A673 (cell line): ENCODE measurements around the gene UFSP2. TPM values are rescaled to one million over a fixed set of nuclear protein-coding genes. Genes with fewer than 3 reads are reported as not detected.

Experiments used
- BruUV-seq: library from RNA; stranded (reverse); fragments of 400-500 nt; replicated peaks from 2 replicates; lab custom pipeline; 2021; lab: Mats Ljungman, UMichigan
- CTCF ChIA-PET: fragments of 300-600 bp; sonication (Branson Sonifier 250); formaldehyde crosslinking; loops from one replicate; lab custom pipeline; 2022; ENCODE audit warnings: antibody characterized with exemption; lab: Charles Lee
- POLR2A ChIA-PET: fragments of 300-600 bp; sonication (Branson Sonifier 250); formaldehyde crosslinking; loops from one replicate; lab custom pipeline; 2022; ENCODE audit warnings: antibody characterized with exemption; ENCODE audit not compliant: low non-redundant PET; lab: Charles Lee
- DNase-seq: peaks from one replicate; pipeline ENCODE4 v3.0.0-alpha.2; 2015; ENCODE audit warnings: low spot score
- H3K27ac ChIP-seq: fragments of 200-600 bp; sonication (generic); 2 replicates; pipeline ENCODE4 v1.5.1; 2016; ENCODE audit warnings: mixed run types, low read depth, mild to moderate bottlenecking, mixed read lengths, antibody characterized with exemption, low read length; ENCODE audit not compliant: poor library complexity, severe bottlenecking
- H3K27me3 ChIP-seq: fragments of 200-600 bp; sonication (generic); replicated peaks from 2 replicates; pipeline ENCODE4 v1.6.1; 2017; ENCODE audit warnings: mixed run types, low read depth, mild to moderate bottlenecking, mixed read lengths, antibody characterized with exemption, low read length; ENCODE audit not compliant: insufficient read depth, poor library complexity
- H3K36me3 ChIP-seq: fragments of 200-600 bp; sonication (generic); 2 replicates; pipeline ENCODE4 v1.6.1; 2016; ENCODE audit warnings: mixed run types, mild to moderate bottlenecking, mixed read lengths, antibody characterized with exemption, low read length; ENCODE audit not compliant: insufficient read depth, poor library complexity, severe bottlenecking
- H3K4me1 ChIP-seq: fragments of 200-600 bp; sonication (generic); 2 replicates; pipeline ENCODE4 v1.6.1; 2017; ENCODE audit warnings: mixed run types, mild to moderate bottlenecking, mixed read lengths, antibody characterized with exemption, low read length; ENCODE audit not compliant: insufficient read depth, poor library complexity, severe bottlenecking
- H3K4me3 ChIP-seq: fragments of 200-600 bp; sonication (generic); 2 replicates; pipeline ENCODE4 v1.5.1; 2016; ENCODE audit warnings: low read depth, mixed run types, mild to moderate bottlenecking, mixed read lengths, low read length; ENCODE audit not compliant: poor library complexity, severe bottlenecking
- H3K9me3 ChIP-seq: fragments of 200-600 bp; sonication (generic); 2 replicates; pipeline ENCODE4 v1.6.1; 2016; ENCODE audit warnings: mixed run types, low read depth, mild to moderate bottlenecking, mixed read lengths, antibody characterized with exemption, low read length; ENCODE audit not compliant: poor library complexity, severe bottlenecking
- CTCF ChIP-seq: fragments of 300-800, 200-600 bp; sonication (generic); conservative IDR thresholded peaks from 2 replicates; pipeline ENCODE4 v1.5.1; 2017; ENCODE audit warnings: low read depth, mild to moderate bottlenecking, antibody characterized with exemption, low read length, moderate library complexity, mixed read lengths
- EZH2 ChIP-seq: fragments of 200-600 bp; sonication (generic); IDR thresholded peaks from 2 replicates; pipeline ENCODE4 v1.6.1; 2017; ENCODE audit warnings: borderline replicate concordance, low read depth, mild to moderate bottlenecking, mixed read lengths, antibody characterized with exemption, low read length; ENCODE audit not compliant: poor library complexity, severe bottlenecking
- intact Hi-C: fragments of 100-400 bp; cut with micrococcal nuclease; formaldehyde crosslinking; loops from one replicate; pipeline ENCODE4 v1.10.0; 2022; ENCODE audit not compliant: unreplicated experiment
- total RNA-seq: library from RNA; stranded (reverse); gene quantifications from 2 replicates; pipeline ENCODE4 v1.2.3, GENCODE V29; 2021

UFSP2 gene
- total RNA-seq, 1 experiment from 2014 or later: 22.3 TPM

DNA sequence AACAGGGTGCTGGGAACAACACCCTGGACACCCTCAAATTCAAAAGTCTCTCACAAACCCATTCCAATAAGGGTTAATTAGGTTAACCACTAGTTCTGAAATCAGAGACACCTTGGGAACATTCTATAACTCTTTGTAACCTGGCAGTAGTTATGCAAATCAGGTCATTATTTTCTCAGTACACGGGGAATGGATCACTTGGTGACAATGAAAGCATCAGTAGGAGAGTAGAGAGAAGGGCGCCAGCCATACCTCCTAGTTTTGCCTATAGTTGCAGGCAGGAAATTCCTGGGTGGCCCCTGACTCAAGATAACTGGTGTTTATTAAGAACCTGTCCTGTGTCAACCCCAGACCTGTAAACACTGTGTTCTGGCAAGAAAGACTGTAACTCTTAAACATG, 43.2 kb upstream of the UFSP2 start:
- H3K4me1 ChIP-seq: no peaks in the 10 kb centered on the region
- TF ChIP-seq EZH2: no peak
- no peak for TF ChIP-seq CTCF
- H3K27me3 ChIP-seq: peaks cover 34% of the 10 kb centered on the region
- CTCF ChIA-PET: no interaction called here
- H3K9me3 ChIP-seq: no peaks in the 10 kb centered on the region
- no peak overlapping the region for H3K4me3 ChIP-seq
- no peaks in the 10 kb centered on the region for H3K36me3 ChIP-seq
- H3K27ac ChIP-seq: no peak overlapping the region
- no peak for DNase-seq
- intact Hi-C loops: no loop called here
- POLR2A ChIA-PET: no interaction called here
- no TSS peak for BruUV-seq

GRCh38 chr4:185467991-185468390, 42.2 kb upstream of the UFSP2 start:
- TF ChIP-seq CTCF (no peak), EZH2 (no peak)
- ChIA-PET POLR2A (interaction anchor here (0.5 kb wide), 1 partner anchor 21 kb away, joined by 3 read pairs; no protein-coding TSS in a partner anchor), CTCF (no interaction called here)

GRCh38 chr4:185467101-185467500, 41.3 kb upstream of the UFSP2 start:
- TF ChIP-seq CTCF: no peak
- TF ChIP-seq EZH2: no peak
- DNase-seq: no peak
- Histone ChIP-seq H3K36me3 (no peaks in the 10 kb centered on the region), H3K27ac (no peak overlapping the region), H3K4me1 (no peaks in the 10 kb centered on the region), H3K4me3 (no peak overlapping the region), H3K9me3 (no peaks in the 10 kb centered on the region), H3K27me3 (peaks cover 34% of the 10 kb centered on the region)
- POLR2A ChIA-PET: no interaction called here
- no TSS peak for BruUV-seq
- intact Hi-C loops: no loop called here
- CTCF ChIA-PET: no interaction called here

More at GRCh38 chr4:185467991-185468390, 42.2 kb upstream of the UFSP2 start:
- H3K27ac ChIP-seq: no peak overlapping the region
- H3K4me1 ChIP-seq: no peaks in the 10 kb centered on the region
- DNase-seq: no peak
- no peaks in the 10 kb centered on the region for H3K9me3 ChIP-seq
- intact Hi-C loops: no loop called here
- H3K4me3 ChIP-seq: no peak overlapping the region
- no peaks in the 10 kb centered on the region for H3K36me3 ChIP-seq
- H3K27me3 ChIP-seq: peaks cover 34% of the 10 kb centered on the region
- BruUV-seq: no TSS peak
